Measurements from ENCODE around the gene C10orf105. TPM values are rescaled to one million over a fixed set of nuclear protein-coding genes. Genes with fewer than 3 reads are reported as not detected.

The C10orf105 gene
- total and polyA plus RNA-seq, 5 experiments from 2014 or later, result 0.10 to 0.25 (median 0.21) TPM; not detected in 2

DNA sequence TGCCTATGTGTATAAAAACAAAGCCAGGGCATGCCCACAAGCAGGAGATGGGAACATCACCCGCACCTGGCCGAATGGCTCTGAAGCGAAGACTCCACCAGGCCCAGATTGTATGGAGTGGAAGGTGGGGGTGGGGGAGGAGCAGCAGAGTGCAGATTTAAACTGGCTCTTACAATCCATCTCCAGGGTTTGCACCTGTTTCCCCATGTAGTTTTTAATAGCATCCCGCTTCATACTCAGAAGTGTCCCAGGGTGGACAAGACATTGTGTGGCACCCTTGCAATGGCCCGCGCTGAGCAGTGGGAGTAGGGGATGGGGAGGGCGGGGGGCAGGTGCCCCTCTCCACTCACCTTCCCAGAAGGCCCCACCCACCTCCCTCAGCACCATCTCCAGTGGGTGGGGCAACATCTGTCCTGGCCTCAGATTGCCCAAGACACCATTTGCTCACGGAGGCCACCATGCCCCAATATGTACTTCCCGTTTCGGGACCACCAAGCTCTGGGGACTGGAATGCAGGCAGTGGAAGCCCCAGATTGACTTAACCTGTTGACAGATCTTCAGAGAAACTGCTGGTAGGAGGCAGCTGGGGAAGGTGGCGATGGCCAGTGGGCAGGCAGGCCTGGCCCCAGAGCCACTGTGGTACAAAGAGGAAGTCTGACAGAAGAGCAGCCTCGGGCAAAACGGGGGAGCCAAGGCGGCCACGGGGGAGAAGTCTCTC is 30.7 kb upstream of the C10orf105 start:
- H3K36me3 Mint-ChIP-seq, result peaks cover 0 to 39% (median 19%) of the 10 kb centered on the region in 3 donors
- POLR2A ChIA-PET, result interaction anchor here (1.0 to 41.4 kb wide), 4 partner anchors 16 to 52 kb away, joined by 3 to 1679 read pairs (median 467); partner anchors contain the start of genes C10orf105 and VSIR
- DNase-seq, result no peak

DNA sequence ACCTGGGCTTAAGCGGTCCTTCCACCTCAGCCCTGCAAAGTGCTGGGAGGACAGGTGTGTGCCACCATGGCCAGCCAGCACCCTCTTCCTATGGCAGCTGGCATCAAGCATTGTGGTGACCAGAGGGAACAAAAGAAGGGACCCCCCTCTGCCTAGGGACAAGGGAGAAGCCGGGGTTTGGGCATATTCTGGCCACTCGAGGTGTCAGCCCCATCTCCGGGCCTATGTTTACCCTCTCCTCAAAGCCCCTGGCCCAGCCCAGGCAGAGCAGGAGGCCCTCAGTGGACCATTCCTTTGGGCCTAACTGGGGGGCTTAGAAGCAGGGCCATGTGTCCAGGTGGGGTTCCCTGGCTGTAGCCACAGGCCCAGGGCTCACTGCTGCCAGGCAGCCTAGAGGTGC is 29.8 kb upstream of the C10orf105 start:
- Mint-ChIP-seq H3K27me3 (no peaks in the 10 kb centered on the region), H3K36me3 (peaks cover 0 to 35% (median 19%) of the 10 kb centered on the region in 3 donors), H3K9me3 (no peaks in the 10 kb centered on the region), H3K4me1 (peaks cover 57 to 100% (median 98%) of the 10 kb centered on the region in 4 donors), H3K27ac (peak overlapping the region; percentile 95 to 100 (median 98)), H3K4me3 (peak overlapping the region; percentile 66 to 95 (median 85))
- no peak for DNase-seq
- POLR2A ChIA-PET, result interaction anchor here (1.1 to 41.4 kb wide), 9 partner anchors 17 to 429 kb away, joined by 3 to 1679 read pairs (median 12); partner anchors contain the start of genes C10orf105, PSAP and VSIR
- ATAC-seq, result no peak

More for the DNA sequence above, 30.7 kb upstream of the C10orf105 start:
- Mint-ChIP-seq H3K27ac (peak overlapping the region; percentile 95 to 100 (median 98)), H3K9me3 (no peaks in the 10 kb centered on the region), H3K27me3 (no peaks in the 10 kb centered on the region), H3K4me3 (peak overlapping the region; percentile 49 to 95 (median 83)), H3K4me1 (peaks cover 59 to 100% (median 98%) of the 10 kb centered on the region in 4 donors)
- no peak for ATAC-seq

DNA sequence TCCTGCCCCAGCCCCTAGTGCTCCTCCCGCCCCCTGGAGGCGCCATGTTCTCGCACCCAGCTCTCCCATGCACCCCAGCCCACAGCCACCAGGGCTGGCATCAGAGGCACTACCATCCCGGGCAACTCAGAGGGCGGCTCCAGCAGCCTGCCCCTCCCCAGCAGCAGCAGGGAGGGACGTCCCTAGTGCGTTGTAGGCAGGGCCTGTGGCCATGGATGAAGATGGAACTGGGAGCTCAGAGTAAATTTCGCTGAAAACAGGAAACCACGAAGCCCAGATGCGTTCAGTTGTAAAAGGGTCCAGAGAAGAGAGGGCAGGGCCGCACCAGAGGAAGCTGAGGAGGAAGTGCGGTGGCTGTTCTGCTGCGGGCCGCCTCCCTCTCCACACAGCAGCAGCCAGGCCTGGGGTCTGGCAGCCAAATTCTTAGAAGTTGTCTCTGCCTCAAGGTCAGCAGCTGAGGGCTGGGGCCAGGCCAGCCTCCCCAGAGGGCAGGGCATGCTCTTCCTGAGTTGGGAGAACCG is 29.2 kb upstream of the C10orf105 start:
- peaks cover 56 to 100% (median 98%) of the 10 kb centered on the region in 4 donors for H3K4me1 Mint-ChIP-seq
- no peaks in the 10 kb centered on the region for H3K9me3 Mint-ChIP-seq
- H3K36me3 Mint-ChIP-seq, result peaks cover 0 to 29% (median 16%) of the 10 kb centered on the region in 3 donors
- DNase-seq, result peak; percentile 59 to 91 (median 81)
- H3K4me3 Mint-ChIP-seq, result peak overlapping the region; percentile 66 to 95 (median 85)
- POLR2A ChIA-PET, result interaction anchor here (0.7 to 41.4 kb wide), 10 partner anchors 17 to 429 kb away, joined by 3 to 1679 read pairs (median 8); partner anchors contain the start of genes C10orf105, PSAP and VSIR
- H3K27me3 Mint-ChIP-seq, result no peaks in the 10 kb centered on the region
- peak; percentile 78 to 85 for ATAC-seq
- peak overlapping the region; percentile 95 to 100 (median 98) for H3K27ac Mint-ChIP-seq

DNA sequence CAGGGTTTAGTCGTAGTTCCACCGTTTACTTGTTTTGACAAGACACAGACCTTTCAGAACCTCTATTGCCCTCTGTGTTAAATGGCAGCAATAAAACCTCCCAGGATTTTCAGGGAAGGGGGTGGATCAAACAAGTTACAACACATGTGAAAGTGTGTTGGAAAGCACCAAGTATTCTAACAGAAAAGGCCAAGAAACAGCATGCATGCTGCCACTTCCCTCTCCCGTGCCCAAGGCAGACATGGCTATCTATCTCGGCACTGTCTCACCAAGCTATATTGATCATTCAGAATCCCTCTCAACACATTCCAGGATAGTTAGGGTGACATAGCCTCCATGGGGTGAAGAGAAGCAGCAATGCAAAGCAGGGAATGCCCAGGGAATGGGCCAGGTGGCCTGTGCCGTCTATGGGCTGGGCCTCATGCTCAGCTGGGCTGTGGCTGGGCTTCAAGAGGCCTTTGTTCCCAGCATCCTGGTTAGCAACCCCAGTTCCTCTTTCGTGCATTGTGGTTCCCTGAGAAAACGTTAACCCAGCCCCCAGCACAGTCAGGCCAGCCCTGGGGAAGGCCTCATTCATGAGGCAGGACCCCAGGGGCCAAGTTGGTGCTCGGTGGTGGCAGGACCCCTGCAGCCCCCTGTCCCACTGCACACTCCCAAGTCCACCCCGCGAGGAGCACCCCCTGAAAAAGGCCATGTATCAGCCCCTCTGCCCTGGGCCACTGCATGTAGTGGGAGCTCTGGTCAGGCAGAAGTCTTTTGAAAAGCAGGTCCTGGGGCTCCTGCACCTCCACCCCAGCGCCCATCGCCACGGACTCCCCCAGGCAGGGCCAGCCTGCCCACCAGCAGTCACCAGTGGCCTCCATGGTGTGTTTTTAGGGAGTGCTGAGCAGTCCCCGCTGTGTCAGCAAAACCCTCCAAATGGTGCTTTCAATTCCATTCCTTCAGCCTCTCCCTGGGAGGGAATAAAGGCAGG is 28.3 kb upstream of the C10orf105 start:
- peak overlapping the region; percentile 95 to 100 (median 98) for H3K27ac Mint-ChIP-seq
- H3K9me3 Mint-ChIP-seq, result no peaks in the 10 kb centered on the region
- no peaks in the 10 kb centered on the region for H3K27me3 Mint-ChIP-seq
- H3K4me3 Mint-ChIP-seq, result peak overlapping the region; percentile 33 to 95 (median 84)
- no peak for ATAC-seq
- no peak for DNase-seq
- POLR2A ChIA-PET, result interaction anchor here (0.7 to 41.4 kb wide), 14 partner anchors 16 to 428 kb away, joined by 3 to 1679 read pairs (median 6); partner anchors contain the start of genes C10orf105, PSAP and VSIR
- peaks cover 57 to 100% (median 98%) of the 10 kb centered on the region in 4 donors for H3K4me1 Mint-ChIP-seq
- H3K36me3 Mint-ChIP-seq, result peaks cover 0 to 22% (median 14%) of the 10 kb centered on the region in 3 donors

DNA sequence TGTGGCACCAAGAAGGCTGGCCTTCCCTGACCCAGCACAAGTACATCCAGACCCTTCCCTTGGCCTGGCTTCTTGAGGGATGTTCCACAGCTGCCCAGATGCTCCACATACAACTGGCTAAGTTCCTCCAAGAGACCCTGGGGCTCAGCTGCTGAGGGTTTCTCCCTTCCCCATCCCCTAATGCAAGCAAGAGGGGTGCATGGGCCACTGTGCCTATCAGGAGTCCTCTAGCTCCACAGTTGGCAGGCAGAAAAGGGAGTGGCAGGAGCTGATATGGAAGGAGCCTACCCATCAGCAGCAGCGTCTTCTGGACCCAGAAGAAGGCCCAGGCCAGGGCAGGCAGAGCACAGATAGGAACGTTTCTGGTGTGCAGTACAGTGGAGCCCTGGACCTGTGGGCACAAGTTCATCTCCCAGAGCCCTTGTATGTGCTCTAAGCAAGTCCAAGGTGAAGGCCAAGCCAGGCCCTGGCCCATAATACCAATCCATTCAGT is 27.5 kb upstream of the C10orf105 start:
- Mint-ChIP-seq H3K27me3 (no peaks in the 10 kb centered on the region), H3K4me3 (peak overlapping the region; percentile 33 to 95 (median 70)), H3K36me3 (peaks cover 0 to 16% (median 11%) of the 10 kb centered on the region in 3 donors), H3K27ac (peak overlapping the region; percentile 95 to 100 (median 98)), H3K4me1 (peaks cover 58 to 100% (median 98%) of the 10 kb centered on the region in 4 donors), H3K9me3 (no peaks in the 10 kb centered on the region)
- no peak for DNase-seq
- POLR2A ChIA-PET, result interaction anchor here (1.5 to 41.4 kb wide), 9 partner anchors 16 to 104 kb away, joined by 3 to 1679 read pairs (median 9); partner anchors contain the start of genes C10orf105, PSAP and VSIR
- no peak for ATAC-seq

DNA sequence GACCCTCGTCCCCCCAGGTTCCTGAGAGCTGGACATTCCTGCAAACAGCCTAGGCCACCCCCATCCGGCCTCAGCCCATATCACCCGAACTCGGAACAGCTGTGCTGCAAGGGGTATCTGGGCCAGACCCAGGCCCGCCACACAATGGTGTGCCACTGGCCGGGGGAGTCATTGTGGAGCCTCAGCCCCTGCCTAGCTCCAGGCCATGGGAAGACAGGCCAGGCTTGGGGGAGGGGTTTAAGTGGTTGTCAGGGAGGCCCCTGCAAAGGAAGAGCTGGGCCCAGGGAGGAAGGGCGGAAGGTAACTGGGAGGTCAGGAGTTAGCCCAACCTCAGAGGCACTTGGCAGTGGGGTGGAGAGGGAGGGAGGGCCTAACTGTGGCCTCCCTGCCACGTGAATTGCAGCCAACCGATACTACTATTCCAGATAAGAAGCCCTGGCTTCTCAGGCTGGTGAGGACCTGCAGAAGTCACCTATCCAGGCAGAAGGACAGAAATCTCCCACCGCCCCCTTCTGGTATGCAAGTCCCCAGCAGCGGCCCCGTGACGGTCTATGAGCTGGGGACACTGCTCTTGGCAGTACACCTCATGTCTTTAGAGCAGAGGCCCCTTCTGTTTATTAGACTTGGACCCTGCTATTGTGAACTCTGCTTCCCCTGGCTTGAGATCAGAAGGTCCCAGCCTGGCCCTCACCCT is 26.9 kb upstream of the C10orf105 start:
- Mint-ChIP-seq H3K27me3 (no peaks in the 10 kb centered on the region), H3K4me1 (peaks cover 58 to 100% (median 98%) of the 10 kb centered on the region in 4 donors), H3K4me3 (peak overlapping the region; percentile 43 to 95 (median 70)), H3K27ac (peak overlapping the region; percentile 95 to 100 (median 98)), H3K36me3 (peaks cover 0 to 11% (median 8%) of the 10 kb centered on the region in 3 donors), H3K9me3 (no peaks in the 10 kb centered on the region)
- ATAC-seq, result no peak
- POLR2A ChIA-PET, result interaction anchor here (1.5 to 41.4 kb wide), 9 partner anchors 15 to 104 kb away, joined by 3 to 1679 read pairs (median 9); partner anchors contain the start of genes C10orf105, PSAP and VSIR
- no peak for DNase-seq

DNA sequence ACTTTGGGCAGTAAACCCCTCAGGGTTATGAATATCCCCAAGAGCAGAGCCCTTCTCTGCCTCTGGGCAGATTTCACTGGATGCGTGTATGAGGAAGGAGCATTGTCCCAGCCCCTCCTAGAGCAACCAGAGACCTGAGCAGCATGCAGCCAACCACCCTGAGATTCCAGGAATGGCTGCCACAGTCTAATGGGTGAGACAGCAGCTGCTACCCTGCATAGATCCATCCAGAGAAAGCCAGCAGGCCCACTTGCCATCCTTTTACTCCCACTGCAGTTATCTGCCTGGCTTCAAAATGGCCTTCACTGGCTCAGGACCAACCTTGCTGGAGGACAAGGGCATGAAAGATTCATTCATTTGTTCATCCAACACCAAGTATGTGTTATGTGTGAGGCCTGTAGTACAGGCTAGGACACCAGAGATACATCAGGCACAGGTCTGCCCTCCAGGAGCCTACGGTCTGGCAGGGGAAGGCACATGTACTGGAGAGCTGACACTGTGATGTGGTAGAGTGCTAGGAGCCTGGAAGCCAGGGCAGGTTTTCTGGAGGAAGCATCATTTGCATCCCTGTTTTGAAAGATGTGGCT is 26.2 kb upstream of the C10orf105 start:
- peaks cover 0 to 8% (median 7%) of the 10 kb centered on the region in 3 donors for H3K36me3 Mint-ChIP-seq
- POLR2A ChIA-PET, result interaction anchor here (1.7 to 41.4 kb wide), 8 partner anchors 14 to 105 kb away, joined by 5 to 1679 read pairs (median 20); partner anchors contain the start of genes C10orf105, PSAP and VSIR
- H3K9me3 Mint-ChIP-seq, result no peaks in the 10 kb centered on the region
- ATAC-seq (no peak), DNase-seq (no peak)
- H3K27me3 Mint-ChIP-seq, result no peaks in the 10 kb centered on the region
- peaks cover 63 to 100% (median 100%) of the 10 kb centered on the region in 4 donors for H3K4me1 Mint-ChIP-seq
- H3K4me3 Mint-ChIP-seq, result peak overlapping the region; percentile 29 to 95 (median 68)
- H3K27ac Mint-ChIP-seq, result peak overlapping the region; percentile 95 to 100 (median 98)

DNA sequence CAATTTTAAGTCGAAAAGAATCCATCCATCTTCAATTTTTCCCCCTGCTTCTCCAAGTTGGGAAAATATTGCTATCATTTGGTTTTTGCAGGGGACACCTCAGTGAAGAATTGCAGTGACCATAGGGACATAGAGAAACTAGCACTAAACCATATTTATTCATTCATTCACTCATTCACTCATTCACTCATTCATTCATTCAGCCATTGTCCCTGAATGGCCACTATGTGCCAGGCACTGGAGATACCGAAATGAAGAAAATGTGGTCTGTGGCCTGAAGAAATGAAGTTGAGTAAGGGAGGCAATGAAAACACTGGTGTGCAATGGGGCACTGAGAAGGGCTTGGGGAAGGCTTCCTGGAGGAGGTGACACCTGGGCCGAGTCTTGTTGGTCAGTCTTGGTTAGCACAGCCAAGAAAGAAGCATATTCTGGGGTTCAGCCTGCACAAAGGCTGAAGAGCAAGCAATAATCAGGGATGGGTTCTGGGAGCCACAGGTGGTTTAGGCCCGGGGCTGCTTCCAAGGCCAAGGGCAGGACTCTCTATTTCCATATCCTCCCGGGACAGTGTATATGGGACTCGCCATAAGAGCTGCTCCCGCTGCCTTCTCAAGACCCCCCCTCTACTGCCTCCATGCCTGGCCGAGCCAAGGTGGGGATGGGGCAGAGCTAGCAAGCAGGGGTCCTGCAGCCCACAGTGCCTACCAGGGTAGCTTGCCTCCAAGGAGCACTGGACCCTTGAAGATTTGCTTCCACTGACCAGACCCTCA is 25.5 kb upstream of the C10orf105 start:
- peaks cover 0 to 3% (median 0%) of the 10 kb centered on the region in 3 donors for H3K36me3 Mint-ChIP-seq
- no peak for ATAC-seq

DNA sequence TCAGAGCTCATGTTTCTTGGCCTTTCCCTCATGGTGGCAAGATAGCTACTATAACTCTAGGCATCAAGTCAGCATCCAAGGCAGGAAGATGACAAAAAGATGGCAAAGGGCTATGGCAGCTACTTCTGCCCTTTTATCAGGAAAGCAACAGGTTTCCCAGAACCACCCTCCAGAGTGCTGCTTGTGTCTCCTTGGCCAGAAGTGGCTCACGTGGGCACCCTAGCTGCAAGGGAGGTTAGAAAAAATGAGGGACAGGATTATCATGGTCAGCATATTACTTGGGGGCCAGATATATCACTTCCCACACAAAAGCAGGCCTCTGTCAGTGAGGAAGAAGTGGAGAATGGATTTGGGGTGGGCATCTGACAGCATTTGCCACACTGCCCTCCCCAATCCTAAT is 24.3 kb upstream of the C10orf105 start:
- Mint-ChIP-seq H3K27ac (peak overlapping the region; percentile 69 to 100 (median 97)), H3K9me3 (no peaks in the 10 kb centered on the region), H3K36me3 (no peaks in the 10 kb centered on the region), H3K4me3 (peak overlapping the region in 9 of 10 donors; percentile 18 to 90 (median 76)), H3K27me3 (no peaks in the 10 kb centered on the region), H3K4me1 (peaks cover 65 to 100% (median 100%) of the 10 kb centered on the region in 4 donors)
- DNase-seq, result no peak
- POLR2A ChIA-PET, result interaction anchor here (4.5 to 41.4 kb wide), 4 partner anchors 0 to 31 kb away, joined by 28 to 1679 read pairs (median 863); partner anchors contain the start of genes C10orf105 and VSIR
- no peak for ATAC-seq

More for the DNA sequence above, 25.5 kb upstream of the C10orf105 start:
- Mint-ChIP-seq H3K9me3 (no peaks in the 10 kb centered on the region), H3K27ac (peak overlapping the region; percentile 95 to 100 (median 98)), H3K4me3 (peak overlapping the region in 8 of 10 donors; percentile 26 to 95 (median 70)), H3K4me1 (peaks cover 64 to 100% (median 100%) of the 10 kb centered on the region in 4 donors), H3K27me3 (no peaks in the 10 kb centered on the region)
- no peak for DNase-seq
- POLR2A ChIA-PET, result interaction anchor here (2.3 to 41.4 kb wide), 5 partner anchors 14 to 48 kb away, joined by 9 to 1679 read pairs (median 71); partner anchors contain the start of genes C10orf105 and VSIR
